ENCODE results near the gene KANSL1.
"Not testable (repeated sequence)": the region's sequence is repeated elsewhere in the genome, so short reads cannot be mapped to it uniquely, and the experiment has no call there.

KANSL1 gene

DNA sequence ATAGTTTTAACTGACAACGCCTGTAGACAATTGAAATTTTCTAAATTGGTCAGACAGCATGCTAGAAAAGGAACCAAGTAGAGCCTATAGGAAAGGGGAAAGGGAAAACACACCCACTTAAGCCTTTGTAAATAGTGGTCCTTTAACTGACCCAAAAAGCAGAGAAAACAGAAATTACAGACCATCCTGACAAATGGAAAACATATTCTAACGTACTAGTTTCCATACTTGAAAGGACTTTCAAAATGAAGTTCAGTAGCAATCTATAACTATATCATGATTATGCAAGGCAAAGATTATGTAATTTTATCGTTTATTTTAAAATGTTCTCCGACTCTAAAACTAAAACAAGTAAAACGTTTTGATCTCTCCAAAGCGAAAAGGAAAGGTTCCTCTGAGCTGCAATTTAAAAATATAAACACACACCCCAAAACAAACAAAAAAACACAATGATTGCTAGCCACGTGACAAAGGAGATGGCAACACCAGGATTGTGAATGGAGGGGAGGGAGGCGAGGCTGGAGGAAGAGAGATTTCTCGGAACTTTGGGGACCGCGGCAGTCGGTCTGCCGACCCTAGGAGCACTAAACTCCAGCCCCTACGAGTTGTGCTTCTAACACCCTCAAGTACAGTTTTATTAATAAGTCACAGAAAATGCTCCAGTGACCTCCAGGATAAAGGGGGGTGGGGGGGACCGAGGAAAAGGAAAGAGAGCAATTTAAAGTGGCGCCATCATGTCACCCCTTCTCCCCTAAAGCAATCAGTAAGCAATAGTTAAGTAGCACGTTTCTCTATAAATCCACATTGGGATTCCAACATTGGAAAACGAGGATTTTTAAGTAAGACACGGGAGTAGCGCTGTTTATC lies 1.7 kb downstream of the KANSL1 start:
- DNase-seq, result no peak

DNA sequence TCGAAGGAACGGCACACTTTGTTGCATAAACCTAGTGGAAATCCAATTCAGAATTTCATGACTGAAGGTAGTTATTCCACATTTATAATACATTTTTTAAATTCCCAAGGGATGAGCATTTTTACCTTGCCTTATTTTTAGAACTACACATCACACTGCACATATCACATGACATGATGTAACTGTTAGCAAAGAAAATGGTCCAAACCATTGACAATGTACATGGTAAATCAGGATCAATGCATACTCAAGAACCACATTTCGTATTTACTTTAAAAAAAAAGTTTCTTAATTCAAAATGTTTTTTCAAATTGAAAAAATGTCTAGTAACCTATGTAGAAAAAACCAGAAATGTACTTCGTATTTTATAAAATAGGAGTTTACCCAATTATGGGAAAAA lies 2.5 kb downstream of the KANSL1 start:
- DNase-seq, result no peak

DNA sequence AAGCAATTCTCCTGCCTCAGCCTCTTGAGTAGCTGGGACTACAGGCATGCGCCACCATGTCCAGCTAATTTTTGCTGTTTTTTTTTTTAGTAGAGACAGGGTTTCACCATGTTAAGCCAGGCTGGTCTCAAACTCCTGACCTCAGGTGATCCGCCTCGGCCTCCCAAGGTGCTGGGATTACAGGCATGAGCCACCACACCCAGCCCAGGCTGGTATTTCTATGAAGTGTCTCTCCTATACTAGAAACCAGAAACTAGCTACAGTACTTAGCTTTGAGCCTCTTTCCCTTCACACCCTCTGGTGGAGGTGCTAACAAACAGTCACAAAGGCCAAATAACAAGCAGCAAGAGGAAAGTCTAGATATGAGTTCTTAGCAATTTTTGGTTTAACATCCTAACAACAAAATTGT lies 6.4 kb downstream of the KANSL1 start:
- not testable (repeated sequence) for DNase-seq

DNA sequence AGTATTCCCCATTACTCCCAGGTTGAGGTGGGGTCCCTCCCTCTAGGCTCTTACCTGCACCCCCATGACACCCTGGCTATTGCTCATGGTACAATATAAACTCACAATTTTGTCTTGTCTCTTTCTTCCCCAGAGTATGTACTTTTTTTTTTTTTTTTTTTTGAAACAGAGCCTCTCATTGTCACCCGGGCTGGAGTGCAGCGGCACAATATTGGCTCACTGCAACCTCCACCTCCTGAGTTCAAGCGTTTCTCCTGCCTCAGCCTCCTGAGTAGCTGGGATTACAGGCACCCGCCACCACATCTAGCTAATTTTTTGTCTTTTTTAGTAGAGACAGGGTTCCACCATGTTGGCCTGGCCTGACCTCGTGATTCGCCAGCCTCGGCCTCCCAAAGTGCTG lies 8.5 kb downstream of the KANSL1 start:
- no peak for DNase-seq

DNA sequence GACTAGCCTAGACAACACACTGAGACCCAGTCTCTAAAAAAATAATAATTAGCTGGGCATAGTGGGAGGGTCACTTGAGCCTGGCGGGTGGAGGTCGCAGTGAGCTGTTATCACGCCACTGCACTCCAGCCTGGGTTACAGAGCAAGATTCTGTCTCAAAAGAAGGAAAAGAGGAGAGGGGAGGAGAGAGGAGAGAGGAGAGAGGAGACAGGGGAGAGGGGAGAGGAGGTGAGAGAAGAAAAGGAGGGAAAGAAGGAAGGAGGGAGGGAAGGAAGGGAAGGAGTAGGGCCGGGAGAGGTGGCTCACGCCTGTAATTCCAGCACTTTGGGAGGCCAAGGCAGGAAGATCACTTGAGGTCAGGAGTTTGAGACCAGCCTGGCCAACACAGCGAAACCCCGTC lies 9.8 kb downstream of the KANSL1 start:
- not testable (repeated sequence) for DNase-seq

DNA sequence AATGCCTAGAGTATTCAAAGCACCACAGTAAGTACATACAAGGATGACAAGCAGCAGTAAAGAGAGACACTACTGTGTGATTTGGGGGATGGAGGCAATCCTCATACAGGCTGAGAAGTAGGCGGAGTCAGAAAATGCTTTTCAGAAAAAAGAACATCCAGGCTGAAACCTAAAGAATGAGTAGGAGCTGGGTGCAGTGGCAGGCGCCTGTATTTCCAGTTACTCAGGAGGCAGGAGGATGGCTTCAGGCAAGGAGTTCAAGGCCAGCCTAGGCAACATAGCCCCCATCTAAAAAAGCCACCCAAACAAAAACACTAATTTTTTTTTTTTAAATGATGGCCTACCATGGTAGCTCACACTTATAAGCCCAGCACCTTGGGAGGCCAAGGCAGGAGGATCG lies 10.3 kb downstream of the KANSL1 start:
- DNase-seq, result no peak

DNA sequence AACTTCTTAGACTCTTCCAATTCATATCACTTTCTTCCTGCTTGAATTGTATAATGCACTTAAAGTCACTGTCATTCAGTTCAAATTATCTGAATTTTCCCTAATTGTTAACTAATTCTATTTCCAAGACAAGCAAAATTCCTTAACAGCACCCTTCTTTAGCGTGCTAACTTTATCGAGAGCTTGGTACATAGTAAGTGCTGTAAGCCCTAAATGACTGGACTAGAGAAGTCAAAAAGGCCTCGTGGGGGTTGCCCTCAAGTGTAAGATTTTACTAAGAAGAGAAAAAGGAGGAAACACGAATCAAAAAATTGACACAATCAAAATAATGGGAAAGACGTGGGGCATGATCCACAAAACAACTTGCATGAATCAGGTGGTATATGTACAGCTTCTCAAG lies 11.3 kb downstream of the KANSL1 start:
- DNase-seq, result no peak

DNA sequence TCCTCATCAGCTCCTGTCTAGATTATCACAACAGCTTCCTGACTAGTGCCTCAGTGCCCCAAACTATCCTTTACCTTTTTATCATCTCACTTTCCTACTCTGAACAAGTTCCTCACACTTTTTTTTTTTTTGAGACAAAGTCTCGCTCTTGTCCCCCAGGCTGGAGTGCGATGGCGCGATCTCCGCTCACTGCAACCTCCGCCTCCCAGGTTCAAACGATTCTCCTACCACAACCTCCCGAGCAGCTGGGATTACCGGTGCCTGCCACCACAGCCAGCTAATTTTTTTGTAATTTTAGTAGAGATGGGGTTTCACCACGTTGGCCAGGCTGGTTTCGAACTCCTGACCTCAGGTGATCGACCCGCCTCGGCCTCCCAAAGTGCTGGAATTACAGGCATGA lies 11.9 kb downstream of the KANSL1 start:
- DNase-seq, result not testable (repeated sequence)

DNA sequence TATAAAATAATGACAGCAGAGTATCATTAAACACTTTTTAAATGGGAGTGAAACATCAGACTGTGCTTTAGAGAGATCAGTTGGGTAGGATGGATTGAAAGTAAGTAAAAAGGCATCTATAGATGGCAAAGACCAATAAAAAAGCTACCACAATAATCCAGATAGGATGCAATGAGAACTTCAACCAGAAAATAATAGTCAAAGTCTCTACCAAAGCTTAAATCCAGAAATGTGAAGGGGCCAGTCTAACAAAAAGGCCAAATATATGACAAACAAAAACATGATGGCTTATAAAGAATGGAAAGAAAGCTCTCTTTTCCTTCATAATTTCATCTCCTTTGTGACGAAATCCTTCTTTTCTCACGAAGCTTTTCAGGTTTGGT lies 12.3 kb downstream of the KANSL1 start:
- DNase-seq, result no peak

DNA sequence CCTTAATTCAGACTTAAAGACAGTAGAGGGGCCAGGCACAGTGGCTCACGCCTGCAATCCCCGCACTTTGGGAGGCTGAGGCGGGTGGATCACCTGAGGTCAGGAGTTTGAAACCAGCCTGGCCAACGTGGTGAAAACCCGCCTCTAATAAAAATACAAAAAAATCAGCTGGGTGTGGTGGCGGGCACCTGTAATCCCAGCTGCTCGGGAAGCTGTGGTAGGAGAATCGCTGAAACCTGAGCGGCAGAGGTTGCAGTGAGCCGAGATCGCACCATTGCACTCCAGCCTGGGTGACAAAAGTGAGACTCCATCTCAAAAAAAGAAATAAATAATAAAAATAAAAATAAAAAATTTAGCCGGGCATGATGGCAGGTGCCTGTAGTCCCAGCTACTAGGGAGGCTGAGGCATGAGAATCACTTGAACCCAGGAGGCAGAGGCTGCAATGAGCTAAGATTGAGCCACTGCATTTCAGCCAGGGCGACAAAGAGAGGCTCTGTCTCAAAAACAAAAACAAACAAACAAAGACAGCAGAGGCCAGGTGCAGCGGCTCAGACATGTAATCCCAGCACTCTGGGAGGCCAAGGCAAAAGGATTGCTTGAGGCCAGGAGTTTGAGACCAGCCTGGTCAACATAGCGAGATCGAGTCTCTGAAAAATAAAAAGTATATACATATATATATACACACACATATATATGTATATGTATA lies 12.9 kb downstream of the KANSL1 start:
- DNase-seq, result not testable (repeated sequence)

DNA sequence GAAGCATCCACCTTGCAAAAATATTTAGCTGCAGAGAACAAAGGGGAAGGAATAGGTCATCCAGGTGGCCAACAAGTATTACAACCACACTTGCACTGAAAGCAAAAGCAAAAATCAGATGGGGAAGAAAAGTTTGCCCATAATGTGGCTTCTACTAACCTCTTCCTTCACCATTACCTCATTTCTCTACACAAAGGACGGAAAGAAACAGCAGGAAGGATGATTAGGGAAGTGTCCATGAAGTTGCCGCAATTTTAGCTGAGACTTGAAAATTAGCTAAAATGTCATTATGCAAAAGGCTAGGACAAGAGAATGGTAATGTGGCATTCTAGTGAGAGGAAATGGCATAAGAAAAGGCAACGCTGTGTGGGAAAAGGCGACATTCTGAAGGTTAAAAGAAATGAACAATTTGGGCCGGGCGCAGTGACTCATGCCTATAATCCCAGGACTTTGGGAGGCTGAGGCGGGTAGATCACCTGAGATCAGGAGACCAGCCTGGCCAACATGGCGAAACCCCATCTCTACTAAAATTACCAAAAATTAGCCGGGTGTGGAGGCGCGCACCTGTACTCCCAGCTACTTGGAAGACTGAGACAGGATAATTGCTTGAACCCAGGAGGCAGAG lies 13.7 kb downstream of the KANSL1 start:
- DNase-seq, result no peak

DNA sequence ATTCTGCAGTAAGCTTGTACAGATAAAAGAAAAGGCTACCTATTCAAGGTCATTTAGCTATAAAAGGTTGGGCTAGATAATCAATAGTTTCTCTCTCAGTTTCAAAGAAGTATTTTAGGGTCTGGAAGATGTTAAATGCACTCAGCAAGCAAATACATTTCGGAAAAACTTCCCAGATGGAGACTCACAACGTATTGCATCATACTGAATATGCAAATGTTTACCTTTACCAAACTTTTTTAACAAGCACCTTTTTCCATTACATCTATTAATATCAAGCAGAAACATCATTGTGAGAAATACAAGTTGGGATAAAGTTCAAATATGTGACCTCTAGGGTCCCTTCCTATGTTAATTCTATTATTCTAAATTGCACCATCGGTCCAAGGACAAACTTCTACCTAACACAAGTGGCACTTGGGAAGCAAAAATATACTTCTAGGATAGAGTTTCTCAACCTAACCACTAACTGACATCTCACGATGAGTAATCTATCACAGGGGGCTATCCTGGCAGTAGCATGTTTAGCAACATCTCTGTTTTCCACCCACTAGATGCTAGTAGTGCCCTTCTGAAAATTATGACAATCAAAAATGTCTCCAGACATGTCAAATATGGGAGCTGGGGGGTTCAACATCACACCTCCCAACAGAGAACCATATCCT lies 14.5 kb downstream of the KANSL1 start:
- DNase-seq, result no peak

DNA sequence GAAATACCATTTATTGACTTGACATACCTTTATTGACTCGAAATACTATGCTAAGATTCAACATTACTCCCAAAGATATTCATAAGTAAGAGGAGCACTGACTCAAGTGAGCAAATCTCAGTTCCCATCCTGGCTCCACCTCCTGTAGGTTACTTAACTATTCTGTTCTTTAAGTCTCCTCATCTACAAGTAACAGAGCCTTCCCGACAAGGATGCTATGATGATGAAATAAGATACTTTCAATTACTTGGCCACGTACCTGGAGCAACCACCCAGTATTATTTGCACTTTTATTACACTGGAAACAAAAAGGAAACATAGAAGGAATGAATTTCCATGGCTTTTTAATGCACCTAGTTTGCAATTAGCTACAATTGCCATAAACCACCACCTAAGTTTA lies 16.3 kb downstream of the KANSL1 start:
- DNase-seq, result no peak

DNA sequence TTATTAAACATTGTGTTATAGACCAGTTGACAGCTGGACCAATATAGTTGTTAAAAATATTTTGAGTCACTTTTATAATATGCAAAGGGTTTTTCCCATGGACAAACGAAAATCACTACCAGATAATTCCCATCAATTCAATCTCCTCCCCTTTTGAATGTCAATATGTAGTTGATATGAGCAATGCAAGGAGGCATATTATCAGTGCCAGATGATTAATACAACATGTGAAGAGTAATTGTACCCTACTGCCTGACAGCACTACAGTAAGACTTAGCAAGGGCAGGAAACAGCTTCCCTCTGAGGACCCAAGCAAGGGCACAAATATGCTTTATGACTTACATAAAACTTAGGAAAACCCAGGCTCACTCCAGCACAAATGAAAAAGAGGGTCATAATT lies 17.3 kb downstream of the KANSL1 start:
- DNase-seq, result no peak

DNA sequence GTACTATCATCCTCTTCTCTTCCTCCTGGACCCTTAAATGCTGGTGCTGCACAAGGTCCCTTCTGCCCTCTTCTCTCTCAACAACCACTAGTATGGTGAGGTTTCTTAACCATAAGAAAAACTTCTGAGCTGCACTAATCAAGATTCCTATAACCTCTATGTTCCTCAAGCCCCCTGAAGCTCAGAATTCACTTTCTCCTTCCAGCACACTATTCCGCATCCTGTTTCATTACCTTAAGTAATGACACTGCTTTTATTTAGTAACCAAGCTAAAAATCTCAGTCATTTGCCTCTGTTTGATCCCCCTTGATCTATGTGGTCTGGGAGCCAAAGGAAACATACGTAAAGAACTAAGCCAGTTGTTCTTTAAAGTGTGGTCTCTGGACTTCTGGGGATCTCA lies 20.1 kb downstream of the KANSL1 start:
- DNase-seq, result no peak

DNA sequence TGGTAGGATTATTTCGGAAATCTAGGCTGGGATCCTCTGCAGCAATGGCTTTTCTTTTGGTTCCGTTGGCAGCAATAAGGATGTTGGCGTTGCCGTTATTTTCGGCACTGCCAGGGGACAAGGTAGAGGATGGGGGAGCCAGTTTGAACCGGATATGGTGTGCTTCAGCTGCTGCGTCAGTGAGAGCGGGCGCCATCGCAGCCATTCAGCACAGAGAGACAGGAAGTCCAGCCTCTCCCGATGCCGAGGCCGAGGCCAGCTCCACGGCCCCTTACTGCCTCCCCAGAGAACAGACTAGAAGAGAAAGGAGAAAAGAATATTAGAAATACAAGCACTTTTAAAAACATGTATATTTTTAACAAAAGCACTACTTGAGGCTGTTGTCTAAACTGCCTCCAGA lies 21.3 kb downstream of the KANSL1 start:
- no peak for DNase-seq

DNA sequence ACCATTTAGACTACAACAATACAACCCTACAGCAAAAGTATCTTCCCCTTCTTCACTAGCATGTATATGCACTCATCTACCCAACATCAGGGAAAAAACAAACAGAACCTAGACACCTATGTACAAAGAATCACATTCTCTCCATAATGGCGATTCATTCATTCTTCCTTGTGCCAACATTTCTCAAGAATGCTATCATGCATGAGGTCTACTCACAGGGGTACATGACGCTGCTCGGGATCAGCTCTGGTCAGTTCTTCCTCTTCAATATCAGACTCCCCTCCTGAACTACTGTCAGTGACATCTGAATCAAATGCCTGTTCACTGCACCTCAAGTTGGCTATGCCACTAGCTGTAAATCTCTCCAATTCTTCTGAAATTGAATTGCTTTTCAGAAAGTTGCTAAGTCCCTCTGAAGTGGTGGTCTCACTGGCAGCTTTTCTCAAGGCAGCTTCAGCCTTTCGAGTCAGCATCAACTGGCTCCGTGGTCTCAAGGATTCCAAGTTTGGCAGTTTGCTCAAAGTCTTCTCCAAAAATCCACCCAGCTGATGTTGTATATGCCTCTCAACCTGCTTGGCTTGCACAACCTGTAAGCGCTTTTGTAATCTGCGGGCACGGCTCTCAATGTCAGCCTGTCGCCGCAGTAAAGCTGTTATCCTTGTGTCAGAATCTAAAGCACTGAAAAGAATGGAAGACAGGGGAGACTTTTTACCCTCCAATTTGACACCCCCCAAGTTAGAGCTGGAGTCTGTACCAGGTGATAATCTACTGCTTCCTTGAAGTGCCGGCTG lies 22.4 kb downstream of the KANSL1 start:
- DNase-seq, result no peak

DNA sequence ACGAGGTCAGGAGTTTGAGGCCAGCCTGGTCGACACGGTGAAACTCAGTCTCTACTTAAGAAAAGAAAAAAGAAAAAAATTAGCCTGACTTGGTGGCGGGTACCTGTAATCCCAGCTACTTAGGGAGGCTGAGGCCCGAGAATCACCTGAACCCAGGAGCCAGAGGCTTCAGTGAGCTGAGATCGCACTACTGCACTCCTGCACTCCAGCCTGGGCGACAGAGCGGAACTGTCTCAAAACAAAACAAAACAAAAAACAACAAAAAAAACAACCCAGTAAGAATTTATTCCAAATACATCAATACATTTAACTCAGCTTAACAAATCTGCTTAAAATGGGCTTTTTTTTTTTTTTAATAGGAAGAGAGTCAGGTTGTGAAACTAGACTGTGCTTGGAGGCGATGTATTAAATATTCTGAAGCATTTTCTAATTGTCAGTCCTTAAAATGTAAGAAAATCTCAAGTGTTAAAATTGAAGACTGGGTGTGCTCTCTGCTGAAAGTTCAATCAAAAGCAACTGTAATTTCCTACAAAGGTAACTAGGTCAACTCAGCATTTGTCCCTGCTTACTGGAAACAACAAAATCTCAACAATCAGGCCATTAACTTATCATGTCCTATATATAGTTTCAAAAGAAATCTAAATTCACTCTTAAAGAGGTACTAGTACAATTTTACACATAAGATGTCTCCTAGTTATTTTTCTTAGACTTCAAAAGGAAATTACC lies 23.2 kb downstream of the KANSL1 start:
- no peak for DNase-seq

DNA sequence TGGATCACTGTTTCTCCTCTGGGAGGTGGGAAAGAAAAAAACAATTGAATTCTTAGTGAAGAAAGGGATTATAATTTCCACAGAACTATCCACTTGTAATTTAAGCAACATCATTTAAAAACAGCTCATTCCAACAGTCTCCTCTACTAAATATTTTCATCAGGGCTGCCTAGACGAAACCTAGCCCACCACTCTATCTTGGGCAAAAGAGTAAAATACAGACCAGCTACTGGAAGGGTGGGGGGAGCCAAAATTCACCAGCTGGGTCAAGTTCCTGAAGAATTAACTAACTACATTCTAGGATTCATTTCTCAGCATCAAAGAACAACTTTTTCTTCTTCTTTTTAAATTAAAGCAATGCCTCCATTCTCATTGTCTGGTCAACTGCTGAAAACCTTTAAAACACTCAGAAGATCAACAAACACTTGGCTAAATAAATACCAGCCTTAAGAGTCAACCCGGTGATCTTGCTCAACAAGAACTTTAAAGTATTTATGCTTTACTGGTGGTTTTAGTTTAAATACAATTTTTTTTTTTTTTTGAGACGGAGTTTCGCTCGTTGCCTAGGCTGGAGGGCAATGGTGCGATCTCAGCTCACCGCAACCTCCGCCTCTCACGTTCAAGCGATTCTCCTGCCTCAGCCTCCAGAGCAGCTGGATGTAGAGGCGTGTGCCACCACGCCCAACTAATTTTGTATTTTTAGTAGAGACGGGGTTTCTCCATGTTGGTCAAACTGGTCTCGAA lies 25.2 kb downstream of the KANSL1 start:
- no peak for DNase-seq

DNA sequence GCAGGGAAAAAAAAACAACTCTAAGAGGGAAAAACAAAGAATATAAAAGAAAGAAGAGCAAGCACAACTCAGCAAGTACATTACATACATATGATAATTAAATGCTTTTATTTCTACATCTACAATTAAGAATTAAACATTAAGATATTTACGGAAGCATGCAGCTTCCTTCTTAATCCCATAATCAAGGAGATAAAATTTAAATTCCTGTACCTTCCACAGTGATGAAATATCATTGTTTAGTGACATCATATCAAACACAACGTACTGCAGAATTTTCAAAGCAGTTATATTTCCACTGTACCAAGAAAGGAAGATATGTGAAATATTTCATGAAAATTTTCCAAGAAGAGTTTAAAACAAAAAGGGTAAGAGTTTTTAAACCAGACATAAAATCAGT lies 26.0 kb downstream of the KANSL1 start:
- no peak for DNase-seq

DNA sequence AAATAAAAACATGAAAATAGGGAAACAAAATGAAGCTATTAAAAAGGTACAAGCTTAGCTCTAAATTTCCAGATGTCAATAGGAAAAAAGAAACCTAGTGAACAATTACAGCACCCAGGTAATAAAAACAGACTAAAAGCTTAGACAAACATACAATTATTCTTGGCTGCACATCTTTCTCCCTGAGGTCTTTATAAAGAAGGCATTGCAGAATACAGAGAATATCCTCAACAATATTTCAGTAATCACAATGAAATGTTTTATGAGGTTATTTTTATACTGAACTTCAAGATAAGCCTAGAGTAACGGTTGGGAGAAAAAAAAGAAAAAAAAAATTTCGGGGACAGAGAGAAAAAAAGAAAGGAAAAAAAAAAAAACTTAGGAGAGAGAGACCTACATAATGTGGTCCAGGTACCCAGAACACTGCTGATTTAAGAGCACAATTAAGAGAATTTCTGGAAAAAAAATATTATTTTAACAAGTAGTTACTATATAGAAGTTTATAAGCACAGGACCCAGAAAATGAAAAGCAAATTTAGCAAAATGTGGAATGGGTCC lies 26.5 kb downstream of the KANSL1 start:
- no peak for DNase-seq

Measured in stimulated activated CD4-positive, alpha-beta T cell treated with anti-CD3 and anti-CD28 coated beads, Interleukin-4, amount 100 ng/mL, for 1 hour (primary cell).